ENCODE results near the gene ACYP2.

ACYP2 gene

DNA sequence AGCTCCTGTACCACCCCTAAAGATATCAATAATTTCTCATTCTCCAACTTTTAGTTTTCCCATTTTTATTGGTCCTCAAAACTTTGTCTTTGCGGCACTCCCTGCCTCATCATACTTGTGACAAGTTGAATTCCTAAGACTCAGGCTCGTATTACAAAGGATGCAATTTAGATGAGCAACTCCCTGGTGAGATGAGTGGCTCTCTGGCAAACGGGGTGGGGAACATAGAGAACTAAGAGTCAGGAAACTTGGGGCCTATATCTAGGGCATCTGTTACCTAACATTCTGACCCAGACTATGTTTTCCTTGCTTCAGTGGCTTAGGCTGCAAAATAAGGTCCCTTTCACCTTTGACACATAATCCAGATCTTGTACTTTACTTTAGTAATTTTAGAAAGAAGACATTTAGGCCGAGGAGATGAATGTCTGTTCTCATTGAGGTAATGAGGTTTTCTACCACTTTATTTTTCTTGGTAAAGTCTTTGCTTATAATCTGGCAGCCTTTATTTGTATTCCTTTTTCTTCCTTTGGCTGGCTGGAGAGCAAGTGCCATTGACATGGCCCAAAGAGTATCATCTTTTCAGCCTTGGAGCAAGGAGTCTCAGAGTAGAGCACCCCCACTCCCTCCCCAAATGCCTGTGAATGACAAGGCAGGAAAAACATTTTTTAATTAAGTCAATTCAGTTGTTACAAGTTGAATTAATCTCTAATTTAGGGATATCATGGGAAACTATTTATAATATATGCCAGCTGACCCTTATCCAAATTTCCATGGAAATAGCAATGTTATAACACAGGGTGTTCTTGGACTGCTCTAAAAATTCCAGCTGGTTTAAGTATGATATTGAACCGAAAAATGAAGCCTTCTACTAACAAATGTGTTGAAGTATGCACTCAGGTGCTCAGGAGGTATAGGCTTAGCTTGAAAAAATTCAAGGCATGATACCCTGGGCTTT lies 125.4 kb downstream of the ACYP2 start:
- TF ChIP-seq, protein P1, sequence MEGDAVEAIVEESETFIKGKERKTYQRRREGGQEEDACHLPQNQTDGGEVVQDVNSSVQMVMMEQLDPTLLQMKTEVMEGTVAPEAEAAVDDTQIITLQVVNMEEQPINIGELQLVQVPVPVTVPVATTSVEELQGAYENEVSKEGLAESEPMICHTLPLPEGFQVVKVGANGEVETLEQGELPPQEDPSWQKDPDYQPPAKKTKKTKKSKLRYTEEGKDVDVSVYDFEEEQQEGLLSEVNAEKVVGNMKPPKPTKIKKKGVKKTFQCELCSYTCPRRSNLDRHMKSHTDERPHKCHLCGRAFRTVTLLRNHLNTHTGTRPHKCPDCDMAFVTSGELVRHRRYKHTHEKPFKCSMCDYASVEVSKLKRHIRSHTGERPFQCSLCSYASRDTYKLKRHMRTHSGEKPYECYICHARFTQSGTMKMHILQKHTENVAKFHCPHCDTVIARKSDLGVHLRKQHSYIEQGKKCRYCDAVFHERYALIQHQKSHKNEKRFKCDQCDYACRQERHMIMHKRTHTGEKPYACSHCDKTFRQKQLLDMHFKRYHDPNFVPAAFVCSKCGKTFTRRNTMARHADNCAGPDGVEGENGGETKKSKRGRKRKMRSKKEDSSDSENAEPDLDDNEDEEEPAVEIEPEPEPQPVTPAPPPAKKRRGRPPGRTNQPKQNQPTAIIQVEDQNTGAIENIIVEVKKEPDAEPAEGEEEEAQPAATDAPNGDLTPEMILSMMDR (conservative IDR thresholded peaks at IDR 0.05; ENCODE audit: low read depth, low read length), result no peak
- H3K4me3 ChIP-seq (ENCODE audit: low read depth, low read length), result no peak overlapping the region
- DNase-seq (ENCODE audit: low read depth), result peak; percentile 72

DNA sequence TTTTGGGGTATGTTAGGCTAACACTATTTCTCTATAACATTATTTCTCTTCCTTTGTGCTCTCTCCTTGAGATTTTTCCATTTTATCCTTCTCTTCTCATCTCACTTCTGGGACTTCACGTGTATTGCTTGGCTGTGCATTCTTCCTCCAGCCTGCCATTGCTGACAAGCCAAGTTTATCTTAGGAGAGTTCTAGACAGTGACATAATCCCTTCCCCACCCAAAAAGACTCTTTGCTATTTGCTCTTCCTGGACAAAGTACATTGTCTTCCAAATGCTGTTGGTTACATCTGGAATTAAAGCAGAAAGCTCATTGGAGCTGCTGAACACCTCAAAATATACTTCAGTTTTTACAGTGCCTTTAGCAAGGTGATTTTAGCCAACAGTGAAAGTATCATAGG lies 131.7 kb downstream of the ACYP2 start:
- no peak overlapping the region for H3K4me3 ChIP-seq (ENCODE audit: low read depth, low read length)
- DNase-seq (ENCODE audit: low read depth), result no peak
- TF ChIP-seq, protein P1 (conservative IDR thresholded peaks at IDR 0.05; ENCODE audit: low read depth, low read length), result no peak

DNA sequence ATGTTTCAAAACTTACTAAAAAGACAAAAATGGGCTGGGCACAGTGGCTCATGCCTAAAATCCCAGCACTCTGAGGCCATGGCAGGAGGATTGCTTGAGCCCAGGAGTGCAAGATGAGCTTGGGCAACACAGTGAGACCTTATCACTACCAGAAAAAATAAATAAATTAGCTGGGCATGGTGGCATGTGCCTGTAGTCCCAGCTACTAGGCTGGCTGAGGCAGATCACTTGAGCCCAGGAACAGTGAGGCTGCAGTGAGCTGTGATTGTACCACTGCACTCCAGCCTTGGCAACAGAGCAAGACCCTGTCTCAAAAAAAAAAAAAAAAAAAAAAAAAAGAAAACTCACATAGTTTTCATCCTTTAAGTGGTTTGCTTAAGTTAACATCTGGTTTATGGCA lies 134.2 kb downstream of the ACYP2 start:
- DNase-seq (ENCODE audit: low read depth), result no peak

DNA sequence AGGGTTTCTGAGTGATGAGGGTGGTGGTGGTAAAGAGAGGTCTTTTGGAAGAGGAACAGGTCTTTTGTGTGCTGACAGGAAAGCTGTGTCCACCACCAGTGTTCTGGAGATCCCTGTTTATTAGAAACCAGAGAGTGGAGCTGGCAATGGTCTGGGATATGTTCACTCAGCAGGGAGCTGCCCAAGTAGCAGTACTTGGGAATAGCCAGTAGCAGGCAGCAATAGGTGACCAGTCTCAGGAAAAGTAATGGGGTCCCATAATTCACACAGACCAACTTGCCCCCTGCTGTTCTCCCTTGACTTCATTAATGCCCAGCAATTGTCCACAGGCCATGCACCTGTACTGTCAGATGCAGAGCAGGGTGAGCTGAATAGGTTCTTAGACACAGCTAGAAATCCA lies 138.8 kb downstream of the ACYP2 start:
- H3K4me3 ChIP-seq (ENCODE audit: low read depth, low read length), result no peak overlapping the region
- DNase-seq (ENCODE audit: low read depth), result no peak
- TF ChIP-seq, protein P1 (conservative IDR thresholded peaks at IDR 0.05; ENCODE audit: low read depth, low read length), result no peak

More for the DNA sequence above, 134.2 kb downstream of the ACYP2 start:
- H3K4me3 ChIP-seq (ENCODE audit: low read depth, low read length), result no peak overlapping the region
- TF ChIP-seq, protein P1 (conservative IDR thresholded peaks at IDR 0.05; ENCODE audit: low read depth, low read length), result no peak

DNA sequence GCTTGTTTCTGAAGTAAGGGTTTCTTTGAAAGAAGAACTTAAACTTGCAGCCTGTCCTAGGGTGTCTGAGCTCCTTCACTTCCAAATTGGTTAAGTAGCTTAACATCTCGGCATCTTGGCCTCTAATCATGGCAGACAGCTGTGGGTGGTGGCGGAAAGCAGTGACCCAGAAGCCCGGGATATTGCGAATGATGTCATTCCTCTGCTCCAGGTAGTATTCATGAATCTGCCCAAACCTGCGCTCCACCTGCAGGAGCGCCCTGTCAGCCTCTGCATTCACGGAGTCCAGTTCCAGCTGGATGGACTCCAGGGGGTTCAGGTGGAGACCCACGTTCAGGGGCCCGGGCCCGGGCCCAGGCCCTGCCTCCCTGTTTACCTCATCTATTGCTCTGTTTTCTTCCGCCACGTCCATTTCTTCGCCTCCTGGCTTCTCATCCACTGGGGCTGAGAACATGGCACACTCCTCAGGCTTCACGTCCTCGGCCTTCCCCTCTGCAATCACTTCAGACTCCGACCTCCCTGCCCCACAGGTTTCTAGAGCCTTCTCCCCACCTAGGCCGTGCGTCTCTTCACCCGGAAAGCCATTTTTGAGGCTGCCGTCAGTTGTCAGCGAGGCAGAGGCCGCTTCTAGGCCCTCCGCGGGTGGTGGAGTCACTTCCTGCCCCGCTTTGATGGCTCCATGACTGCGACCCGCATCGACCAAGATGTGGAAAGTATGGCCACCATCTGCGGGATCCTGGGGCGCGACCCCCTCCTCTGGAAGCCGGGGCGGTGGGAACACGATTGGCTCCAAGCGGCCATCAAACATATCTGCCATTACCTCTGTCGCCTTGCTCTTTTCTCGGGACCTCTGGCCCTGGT lies 140.0 kb downstream of the ACYP2 start:
- DNase-seq (ENCODE audit: low read depth), result no peak
- TF ChIP-seq, protein P1 (conservative IDR thresholded peaks at IDR 0.05; ENCODE audit: low read depth, low read length), result no peak
- H3K4me3 ChIP-seq (ENCODE audit: low read depth, low read length), result no peak overlapping the region

DNA sequence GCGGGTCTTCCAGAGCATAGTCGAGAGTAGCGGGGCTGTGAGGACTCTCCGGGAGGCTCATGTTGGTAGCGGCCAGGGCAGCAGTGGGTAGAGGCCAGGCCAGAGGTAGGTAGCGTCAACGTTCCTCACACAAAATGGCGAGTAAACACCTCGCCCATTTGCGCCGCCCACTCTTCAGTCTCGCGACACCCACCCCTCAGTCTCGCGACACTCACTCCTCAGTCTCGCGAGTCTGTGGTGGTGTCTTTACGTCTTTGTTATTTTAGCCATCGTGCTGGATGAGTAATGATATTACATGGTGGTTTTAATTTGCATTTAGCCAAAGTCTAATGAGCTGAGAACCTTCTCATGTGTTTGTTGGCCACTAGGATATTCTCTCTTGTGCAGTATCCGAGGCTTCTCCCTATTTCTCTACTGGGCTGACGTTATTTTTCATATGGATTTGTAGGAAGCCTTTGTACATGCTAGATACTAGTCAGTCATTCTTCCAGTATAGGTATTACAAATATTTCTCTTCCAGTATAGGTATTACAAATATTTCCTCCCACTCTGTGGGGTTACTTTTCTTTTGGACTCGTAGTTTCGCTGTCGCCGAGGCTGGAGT lies 140.8 kb downstream of the ACYP2 start, which contains the start of gene TSPYL6:
TSS of gene TSPYL6 (minus strand) at position 139 of the 604 bp plus-strand sequence. CDS start at position 61, 78 bp downstream.
- TF ChIP-seq, protein P1 (conservative IDR thresholded peaks at IDR 0.05; ENCODE audit: low read depth, low read length), result no peak
- DNase-seq (ENCODE audit: low read depth), result no peak

More for the DNA sequence above, 140.8 kb downstream of the ACYP2 start, which contains the start of gene TSPYL6:
- no peak within 1 kb of the TSS for H3K4me3 ChIP-seq (ENCODE audit: low read depth, low read length)

All from choroid plexus epithelial cell (primary cell).